HG03135 (cell line): Measurements from ENCODE around the gene LAX1.

Source experiments
- ATAC-seq: cut with Tn5 transposase; IDR thresholded peaks from one replicate; pipeline ENCODE4 v1.9.1; 2021; ENCODE audit warnings: mild to moderate bottlenecking, moderate library complexity; ENCODE audit not compliant: unreplicated experiment

Gene LAX1

GRCh38 chr1:203799971-203800370 is 35.0 kb downstream of the LAX1 start:
- no peak for ATAC-seq

- ATAC-seq = no peak
These were observed 40.7 kb downstream of the LAX1 start for GRCh38 chr1:203805689-203806088.

GRCh38 chr1:203807196-203807595 is 42.2 kb downstream of the LAX1 start:
- no peak for ATAC-seq

- ATAC-seq = no peak
These were observed 48.8 kb downstream of the LAX1 start for GRCh38 chr1:203813581-203814341.

GRCh38 chr1:203818399-203818798 is 53.4 kb downstream of the LAX1 start:
- no peak for ATAC-seq

- no peak for ATAC-seq
These were observed 58.3 kb downstream of the LAX1 start for GRCh38 chr1:203823306-203823705.
